DMS153 treated with DMSO at 0.1 percent for 48 hours (cell line): Measurements from ENCODE around the gene SERTAD4.
"Not testable (repeated sequence)": the region's sequence is repeated elsewhere in the genome, so short reads cannot be mapped to it uniquely, and the experiment has no call there.

Experiments
- DNase-seq: peaks from one replicate; lab custom pipeline; 2025; ENCODE audit not compliant: unreplicated experiment; lab: John Stamatoyannopoulos, UW

Gene SERTAD4

DNA sequence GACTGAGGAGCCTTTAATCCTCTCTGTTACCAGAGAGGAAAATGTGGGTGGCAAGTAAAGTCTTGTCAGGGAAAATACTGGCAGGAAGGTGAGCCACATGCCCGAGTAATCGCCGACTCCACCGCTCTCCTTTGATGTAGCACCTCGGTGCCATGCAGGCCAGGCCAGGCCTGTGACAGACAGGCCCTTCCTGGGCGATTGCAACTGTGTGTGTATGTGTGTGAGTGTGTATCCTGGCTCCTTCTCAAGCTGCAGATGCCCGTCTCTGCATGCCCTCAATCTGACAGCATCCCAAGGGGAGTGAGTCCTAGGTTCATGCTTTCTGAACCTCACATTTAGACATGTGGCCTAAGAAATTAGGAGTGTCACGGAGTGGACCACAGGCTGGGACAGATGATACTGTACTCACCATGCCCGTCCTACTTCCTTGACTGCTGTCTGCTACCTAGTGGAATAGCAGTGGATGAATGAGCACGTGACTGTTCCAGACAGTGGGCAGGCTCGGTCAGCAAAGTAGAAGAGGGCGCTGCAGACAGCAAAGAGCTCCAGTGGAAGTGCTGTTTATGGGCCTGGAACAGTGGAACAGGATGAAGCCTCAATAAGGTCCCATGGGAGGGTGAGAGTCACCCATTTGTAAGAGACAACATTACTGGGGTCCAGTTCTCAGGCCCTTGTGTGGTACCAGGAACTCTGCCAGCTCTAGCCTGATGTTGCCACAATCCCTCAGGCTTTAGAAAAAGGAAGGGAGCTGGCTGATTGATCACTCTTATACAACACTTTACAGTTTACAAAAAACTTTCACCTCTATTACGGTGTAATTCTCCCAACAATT, 25.3 kb downstream of the SERTAD4 start:
- DNase-seq: peak; percentile 42

DNA sequence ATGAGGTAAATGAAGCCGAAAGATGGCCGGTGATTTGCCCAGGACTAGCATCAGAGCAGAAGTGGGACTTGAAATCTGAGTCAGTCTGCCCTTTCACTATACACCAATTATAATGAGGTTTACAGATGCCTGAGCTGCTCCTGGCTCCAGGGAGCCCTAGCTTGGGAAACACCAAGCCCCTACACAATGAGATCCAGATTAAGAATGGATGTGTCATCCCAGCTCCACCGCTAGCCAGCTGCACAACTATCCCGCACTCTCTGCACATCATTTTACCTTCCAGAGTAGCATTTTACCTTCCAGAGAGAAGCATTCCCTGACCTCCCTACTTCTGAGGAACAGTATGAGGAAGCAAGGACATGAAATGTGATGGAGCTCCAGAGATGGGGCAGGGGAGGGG, 27.0 kb downstream of the SERTAD4 start:
- no peak for DNase-seq

DNA sequence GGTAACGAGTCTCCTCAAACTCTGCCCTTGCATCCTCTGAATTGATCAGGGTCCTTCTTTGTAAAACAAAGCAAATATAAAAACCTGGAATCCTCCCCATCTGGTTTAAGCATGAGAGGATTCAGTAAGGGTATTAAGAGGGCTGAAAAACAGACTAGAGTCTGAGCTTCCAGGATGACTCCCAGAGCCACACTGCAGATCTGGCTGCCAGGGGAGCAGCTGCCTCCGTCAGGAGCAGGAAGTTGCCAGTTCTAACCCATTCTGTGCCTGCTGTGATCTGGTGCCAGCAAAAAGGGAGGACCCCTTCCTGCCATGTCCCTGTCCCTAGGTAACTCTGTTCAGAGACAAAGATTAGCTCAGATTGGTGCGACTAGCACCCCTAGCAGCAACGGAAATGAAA, 27.5 kb downstream of the SERTAD4 start:
- DNase-seq: peak; percentile 20

DNA sequence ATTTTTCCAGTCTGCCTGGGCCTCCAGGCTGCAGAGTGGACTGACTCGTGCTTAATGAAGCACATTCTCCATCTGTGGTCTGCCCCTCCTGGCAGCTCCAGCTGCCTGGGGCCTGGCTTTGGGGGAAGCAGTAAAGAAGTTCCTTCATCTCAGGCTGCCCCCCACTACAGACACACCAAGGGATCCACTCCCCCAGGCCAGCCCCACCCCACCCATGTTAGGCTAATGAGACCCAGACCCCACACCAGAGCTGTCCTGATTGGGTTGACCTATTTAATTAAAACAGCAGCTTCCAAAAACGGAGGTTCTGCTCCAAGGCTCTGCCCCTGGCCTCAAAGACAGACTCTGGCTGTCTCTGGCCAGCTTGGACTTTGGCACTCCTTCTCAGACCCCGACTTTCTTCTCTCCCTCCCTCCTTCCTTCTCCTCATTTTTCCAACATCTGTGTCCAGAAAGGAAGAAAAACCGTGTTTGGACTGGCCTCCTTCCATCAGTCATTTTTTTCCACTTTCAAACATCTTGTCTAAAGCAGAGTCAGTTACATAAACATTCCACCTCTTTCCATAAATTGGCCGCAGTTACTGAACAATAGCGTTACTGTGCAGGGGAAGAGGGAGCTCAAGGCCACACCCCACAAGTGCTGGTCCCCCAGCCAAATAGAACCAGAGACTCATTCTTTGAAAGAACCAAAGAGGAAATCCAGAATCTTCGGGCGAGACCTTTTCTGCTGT, 29.7 kb downstream of the SERTAD4 start:
- DNase-seq: no peak

DNA sequence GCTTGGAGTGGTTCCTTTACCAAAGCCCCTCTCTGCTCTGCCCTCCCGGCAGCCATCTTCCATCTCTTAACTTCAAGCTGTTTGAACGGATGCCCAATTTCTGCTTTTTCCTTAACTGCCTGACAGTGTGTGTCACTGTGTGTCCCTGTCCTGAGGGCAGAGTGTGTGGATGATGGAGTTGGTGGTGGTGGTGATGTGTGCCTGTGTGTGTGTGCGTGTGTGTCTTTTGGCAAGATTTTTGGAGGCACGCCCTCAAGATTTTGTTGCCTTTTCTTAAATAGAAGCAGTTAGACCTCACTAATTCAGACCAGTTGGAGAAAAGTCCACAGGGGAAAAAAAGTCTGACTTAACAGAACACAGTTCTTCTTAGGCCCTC, 30.3 kb downstream of the SERTAD4 start:
- DNase-seq: no peak

DNA sequence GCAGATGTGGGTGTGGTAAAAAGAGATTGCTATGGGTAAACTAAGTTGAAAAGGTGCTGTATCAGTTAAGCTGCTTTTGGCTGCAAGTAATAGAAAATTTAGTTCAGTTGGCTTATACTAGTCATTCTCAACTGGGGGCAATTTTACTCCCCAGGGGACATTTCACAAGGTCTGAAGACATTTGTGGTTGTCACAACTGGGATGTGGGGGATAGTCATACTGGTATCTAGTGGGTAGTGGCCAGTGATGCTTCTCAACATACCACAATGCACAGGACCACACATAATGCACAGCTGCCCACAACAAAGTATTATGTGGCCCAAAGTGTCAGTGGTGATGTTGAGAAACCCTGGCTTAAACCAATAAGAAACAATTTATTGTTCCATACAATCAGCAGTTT, 31.4 kb downstream of the SERTAD4 start:
- DNase-seq: no peak

DNA sequence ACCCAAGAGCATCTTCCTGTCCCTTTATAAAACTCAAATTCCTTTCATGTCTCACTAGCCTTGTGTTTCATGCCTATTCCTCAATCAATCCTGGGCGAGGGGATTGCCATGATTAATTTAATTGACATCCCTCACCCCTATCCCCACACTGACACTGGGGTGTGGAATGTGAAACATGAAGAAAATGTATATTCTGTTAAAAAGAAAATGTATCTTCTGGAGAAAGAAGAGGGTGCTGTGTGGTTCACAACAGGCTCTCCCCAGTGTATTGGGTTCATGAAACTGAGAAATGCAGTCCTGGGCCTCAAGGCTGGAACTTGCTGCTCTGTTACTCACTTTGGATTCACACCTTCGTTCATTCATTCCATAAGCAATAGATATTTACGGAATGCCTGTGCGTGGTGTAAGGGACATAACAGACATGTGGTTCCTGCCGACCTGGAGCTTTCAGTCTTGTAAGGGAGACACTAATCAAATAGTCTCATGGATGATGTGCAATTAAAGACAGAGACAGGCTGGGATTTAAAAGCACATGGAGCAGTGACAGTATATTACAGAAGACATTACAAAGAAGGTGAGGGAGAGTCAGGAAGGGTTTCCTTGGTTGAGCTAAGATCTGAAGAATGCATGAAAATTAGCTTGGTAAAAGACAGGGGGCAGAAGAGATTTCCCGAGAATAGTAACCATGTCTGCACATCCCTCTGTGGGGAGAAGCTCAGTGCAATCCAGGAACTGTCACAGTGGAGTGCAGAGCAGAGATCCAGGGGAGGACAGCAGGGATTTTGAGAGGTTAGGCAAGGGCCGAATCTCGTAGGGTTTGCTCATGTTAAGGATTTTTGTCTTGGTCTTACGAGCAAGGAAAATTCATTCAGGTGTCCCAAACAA, 32.1 kb downstream of the SERTAD4 start:
- DNase-seq: no peak

DNA sequence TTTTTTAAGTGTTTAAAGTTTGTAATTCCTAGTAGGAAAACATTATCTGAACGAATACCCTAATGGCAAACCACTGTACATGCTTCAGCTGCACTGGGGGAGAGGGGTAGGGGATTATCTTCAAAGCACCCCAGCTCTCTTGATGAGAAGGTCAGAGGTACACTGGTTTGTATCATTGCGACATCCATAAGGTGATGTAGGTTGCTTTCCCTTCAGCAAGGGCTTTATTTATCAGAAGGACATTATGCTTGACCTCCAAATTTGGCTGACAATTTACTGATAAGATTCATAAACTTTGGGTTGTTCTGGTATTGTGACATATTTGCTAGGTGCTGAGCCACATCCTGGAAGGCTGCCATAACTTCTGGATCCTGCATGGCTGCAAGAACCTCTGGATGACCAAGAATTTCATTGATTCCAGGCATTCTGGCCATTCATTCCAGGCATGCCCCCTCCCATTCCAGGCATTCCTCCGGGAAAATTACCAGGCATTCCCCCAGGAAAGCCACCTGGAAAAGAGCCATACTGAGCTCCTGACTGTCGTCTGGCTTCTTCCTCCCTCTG, 32.9 kb downstream of the SERTAD4 start:
- not testable (repeated sequence) for DNase-seq

DNA sequence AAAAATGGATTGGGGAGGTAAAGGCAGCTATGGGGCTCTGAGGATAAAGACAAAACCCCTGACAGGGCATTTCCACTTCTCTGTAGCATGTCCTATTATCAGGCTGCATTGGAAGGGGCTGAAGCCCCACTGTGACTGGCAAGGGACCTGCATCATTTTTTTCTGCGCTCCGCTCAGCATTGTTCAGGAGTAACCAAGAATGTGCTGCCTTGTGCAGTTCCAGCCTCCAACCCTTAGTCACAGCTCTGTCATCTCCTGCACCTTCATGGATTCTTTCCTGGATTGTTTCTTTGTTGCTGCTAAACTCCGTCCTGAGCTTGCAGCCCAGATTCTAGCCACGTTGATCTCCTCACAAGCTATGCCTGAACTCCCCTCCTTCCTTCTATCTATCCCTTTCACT, 37.4 kb downstream of the SERTAD4 start:
- no peak for DNase-seq

DNA sequence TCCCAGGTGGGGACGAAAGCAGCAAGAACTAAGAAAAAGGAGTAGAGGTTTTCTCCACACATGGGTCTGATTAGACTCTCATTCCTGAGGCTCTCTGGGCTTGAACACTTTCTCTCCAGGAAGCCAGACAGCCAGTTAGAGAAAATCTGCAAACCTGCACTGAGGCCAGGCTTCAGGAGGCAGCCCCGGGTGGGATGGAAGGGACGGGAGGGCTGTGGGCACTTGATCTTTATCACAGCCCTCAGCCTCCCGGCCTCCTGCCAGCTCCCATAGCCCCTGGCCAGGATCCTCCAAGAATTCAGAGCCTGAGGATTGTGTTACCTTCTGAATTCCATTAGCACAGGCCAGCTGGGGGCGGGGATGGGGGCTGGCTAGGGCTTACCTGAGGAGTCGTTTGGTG, 40.1 kb downstream of the SERTAD4 start:
- no peak for DNase-seq

DNA sequence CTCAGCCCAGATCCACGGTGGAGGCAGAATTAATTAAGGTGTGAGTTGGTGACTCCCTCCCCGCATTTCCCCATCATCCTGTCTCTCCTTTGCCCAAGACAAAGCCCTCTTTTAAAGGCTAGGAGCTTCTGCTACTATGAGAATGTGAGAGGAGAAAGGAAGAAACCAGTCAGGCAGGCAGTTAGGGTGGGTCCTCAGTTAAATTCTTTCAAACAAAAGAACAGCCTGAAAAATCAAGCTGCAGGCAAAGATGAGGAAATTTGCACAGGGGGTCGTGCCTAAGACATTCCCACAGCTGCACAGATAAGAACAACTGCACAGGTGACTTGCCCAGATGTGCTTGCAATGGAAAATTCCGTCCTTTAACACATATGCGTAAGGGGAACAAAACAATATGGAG, 47.6 kb downstream of the SERTAD4 start:
- DNase-seq: no peak

DNA sequence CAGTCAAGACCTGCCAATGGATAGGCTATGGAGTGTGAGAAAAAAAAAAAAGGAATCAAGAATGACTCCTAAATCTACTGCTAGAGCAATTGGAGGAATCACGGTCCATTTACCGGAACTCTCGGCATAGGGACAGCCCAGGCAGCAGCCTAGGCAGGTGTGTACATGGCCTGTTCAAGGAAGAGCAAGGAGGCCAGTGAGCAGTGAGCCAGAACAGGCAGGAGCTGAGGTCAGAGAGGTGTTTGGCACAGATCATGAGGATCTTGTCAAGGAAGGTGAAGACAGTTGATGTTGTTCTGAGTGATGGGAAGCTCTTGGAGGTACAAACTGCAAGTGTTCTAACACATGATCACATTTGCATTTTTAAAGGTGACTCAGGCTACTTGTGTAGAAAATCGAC, 55.5 kb downstream of the SERTAD4 start:
- DNase-seq: no peak

DNA sequence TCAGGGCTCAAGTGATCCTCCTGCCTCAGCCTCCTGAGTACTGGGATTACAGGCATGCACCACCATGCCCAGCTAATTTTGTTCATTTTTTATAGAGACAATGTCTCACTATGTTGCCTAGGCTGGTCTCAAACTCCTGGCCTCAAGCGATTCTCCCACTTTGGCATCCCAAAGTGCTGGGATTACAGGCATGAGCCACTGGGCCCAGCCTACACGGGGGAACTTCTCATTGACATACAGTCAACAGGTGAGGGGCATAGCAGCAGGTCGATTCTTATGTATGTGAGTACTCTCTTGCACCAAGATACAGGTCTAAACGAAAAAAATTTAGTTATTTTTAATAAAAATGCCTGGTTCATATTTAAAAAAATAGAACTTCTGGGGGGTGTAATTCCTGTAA, 56.7 kb downstream of the SERTAD4 start:
- no peak for DNase-seq

DNA sequence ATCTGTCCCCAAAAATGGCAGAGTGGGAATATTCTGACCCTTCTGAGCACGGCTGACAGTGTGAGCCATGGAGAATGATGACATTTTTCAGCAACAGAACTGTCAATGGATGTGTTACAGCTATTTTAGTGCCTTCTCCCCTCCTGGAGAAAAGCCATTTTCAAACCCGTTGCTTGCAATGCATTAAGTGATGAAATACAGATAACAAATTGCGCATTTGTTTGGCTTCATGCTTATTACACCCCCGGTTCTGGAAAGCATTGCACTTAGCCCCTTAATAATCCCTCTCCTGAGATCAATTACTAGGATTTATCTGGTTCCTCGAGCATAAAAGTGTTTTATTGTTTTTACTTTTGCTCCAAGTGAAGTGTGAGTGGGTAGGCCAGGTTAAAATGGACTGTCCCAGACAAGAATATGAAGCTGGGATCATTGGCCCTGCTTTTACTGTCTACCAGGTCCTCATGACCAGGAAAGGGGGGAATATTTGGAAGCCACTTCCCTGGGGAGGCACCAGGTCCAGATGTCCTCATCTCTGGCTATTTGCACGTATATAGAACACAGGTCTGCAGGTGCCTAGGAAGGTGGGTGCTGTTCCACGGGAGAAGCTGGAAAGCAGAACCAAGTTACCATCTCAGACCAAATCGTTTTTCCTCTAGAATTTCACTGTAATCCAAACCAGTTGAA, 58.6 kb downstream of the SERTAD4 start:
- DNase-seq: no peak

DNA sequence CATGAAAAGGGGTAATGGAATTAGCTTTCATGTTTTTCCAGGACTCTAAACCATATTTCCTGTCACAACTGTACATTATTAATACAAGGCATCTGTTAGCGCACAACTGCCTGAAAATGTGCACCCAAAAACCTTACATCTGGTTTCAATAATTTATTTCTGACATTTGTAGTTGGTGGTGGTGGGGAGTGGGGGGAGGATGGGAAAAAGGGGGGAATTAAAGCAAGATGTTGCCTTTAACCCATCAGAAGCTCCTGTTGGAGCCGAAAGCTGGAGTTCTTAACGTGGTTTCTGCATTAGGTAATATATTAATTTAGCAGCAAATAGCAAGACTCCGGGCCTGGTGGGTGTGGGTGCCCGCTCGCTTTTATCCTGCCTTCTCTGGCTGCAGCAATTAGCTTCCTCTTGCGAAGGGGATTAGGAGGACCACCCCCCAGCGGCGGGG, 59.2 kb downstream of the SERTAD4 start:
- no peak for DNase-seq

DNA sequence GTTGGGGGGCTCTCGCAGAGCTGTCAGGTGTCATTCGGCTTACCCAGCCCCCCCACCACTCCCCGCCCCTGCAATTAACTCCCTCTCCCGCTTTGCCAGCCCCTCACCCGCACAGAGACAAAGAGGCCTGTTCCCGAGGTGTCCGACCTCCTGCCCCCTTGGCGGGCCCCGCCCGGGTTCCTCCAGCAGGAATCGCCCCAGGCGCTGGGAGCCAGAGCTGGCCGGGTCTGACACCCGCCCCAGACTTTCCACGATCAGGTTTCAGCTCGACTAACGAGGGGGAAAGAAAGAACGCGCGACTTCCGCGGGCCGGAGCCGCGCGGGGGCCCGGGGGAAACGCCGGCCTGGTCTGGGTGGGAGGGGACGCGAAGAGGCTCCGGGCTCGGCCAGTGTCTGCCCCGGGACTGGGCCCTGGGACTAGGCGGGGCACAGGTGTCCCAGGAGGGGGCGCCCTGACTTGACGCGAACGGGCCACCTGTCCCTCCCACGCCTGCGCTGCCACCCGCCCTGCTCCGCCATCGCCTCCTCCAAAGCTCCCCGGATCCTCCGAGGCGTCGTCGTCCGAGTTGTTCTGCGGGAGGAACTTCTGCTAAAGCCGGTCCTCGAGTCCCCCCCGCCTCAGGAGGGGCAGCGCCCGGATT, 59.8 kb downstream of the SERTAD4 start:
- peak; percentile 52 for DNase-seq

DNA sequence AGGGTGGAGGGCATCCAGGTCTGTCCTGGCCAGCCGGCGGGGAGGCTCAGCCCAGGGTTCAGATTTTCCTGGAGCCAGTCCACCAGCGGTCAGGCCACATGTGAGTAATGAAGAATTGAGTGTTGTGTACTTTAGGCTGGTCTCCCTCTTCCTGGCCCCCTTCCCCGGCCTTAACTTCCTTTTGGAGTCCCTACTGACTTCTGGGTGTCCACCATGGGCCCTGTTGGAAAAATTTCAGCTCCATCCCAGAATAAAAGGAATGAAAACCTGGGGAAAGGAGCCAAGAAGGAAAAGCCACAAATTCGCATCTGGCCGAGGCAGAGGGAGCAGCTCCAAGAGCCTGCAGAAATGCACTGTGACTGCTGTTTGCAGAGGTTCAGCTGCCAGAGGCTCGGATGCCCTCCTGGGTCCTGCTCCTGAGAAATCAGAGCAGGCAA, 60.6 kb downstream of the SERTAD4 start:
- no peak for DNase-seq

DNA sequence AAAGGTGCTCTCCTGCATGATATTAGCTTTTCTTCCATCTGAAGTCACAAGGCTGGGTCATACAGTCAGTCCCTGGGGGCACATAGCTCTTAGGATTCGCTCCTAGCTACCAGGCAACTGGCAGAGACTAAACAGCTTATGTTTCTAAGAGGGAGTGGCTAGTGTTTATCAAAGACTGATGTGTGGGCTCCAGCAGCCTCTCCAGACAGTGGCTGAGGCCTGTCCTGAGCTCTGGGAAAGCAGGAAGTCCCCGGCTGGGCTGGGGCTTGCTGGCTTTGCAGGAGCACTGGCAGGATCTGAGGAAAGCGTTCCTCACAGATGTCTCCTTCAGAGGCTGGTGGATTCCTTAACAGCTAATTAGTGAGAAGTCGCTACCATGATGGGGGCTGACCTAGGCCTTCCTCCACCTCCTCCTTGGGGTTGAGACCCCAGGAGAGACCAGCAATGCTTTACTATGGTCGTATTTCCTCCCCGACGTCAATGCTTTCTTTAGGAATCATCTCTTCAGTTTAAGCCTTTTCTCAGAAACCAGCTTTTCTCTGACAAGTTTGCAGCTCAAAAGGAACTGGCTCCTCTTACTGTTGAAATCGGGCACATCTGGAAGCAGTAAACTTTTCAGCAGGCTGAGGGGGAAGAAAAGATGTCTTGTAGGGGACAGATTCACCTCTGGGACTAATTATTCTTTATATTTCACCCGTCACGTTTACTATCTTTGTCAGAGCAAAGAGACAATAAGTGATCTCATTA, 62.6 kb downstream of the SERTAD4 start:
- peak; percentile 96 for DNase-seq
